ENCODE results near the gene UBE2O. TPM values are rescaled to one million over a fixed set of nuclear protein-coding genes. Genes with fewer than 3 reads are reported as not detected.

Gene UBE2O
- total and polyA plus RNA-seq, 11 donors, result 16.0 to 36.1 (median 30.7) TPM

GRCh38 chr17:76500747-76501017 is 47.7 kb upstream of the UBE2O start:
- H3K27me3 ChIP-seq, result no peaks in the 10 kb centered on the region
- no peaks in the 10 kb centered on the region for H3K36me3 ChIP-seq
- H3K9me3 ChIP-seq, result no peaks in the 10 kb centered on the region
- peak overlapping the region; percentile 72 to 96 (median 92) for H3K27ac ChIP-seq
- ATAC-seq (no peak), DNase-seq (no peak)
- H3K4me1 ChIP-seq, result peaks cover 10 to 75% (median 43%) of the 10 kb centered on the region in 12 donors
- TF ChIP-seq CTCF (IDR thresholded peaks at IDR 0.05) (no peak), POLR2A (IDR thresholded peaks at IDR 0.05) (no peak)
- intact Hi-C loops (cut with DNase I), result loop anchor here in 5 of 10 donors (2.0 to 10.0 kb wide), 5 partner anchors 16 to 198 kb away; partner anchors contain the start of gene QRICH2 (in 1 of the 5)
- WGBS, 4 donors, result 22 to 29% (median 22%) methylated on average over 10 of the region's 10 CpGs; no CpG with 5 or more reads in 1 of the 4 donors
- H3K4me3 ChIP-seq, result peak overlapping the region; percentile 46 to 85 (median 80)

- H3K4me3 ChIP-seq, result peak overlapping the region; percentile 46 to 85 (median 80)
- DNase-seq (no peak), ATAC-seq (no peak)
- H3K36me3 ChIP-seq, result no peaks in the 10 kb centered on the region
- intact Hi-C loops (cut with DNase I), result loop anchor here in 5 of 10 donors (2.0 to 10.0 kb wide), 5 partner anchors 15 to 198 kb away; partner anchors contain the start of gene QRICH2 (in 1 of the 5)
- H3K9me3 ChIP-seq, result no peaks in the 10 kb centered on the region
- no peak for TF ChIP-seq POLR2A (IDR thresholded peaks at IDR 0.05)
- no peak for TF ChIP-seq CTCF (IDR thresholded peaks at IDR 0.05)
- H3K27me3 ChIP-seq, result no peaks in the 10 kb centered on the region
- peak overlapping the region; percentile 72 to 96 (median 92) for H3K27ac ChIP-seq
- peaks cover 10 to 79% (median 43%) of the 10 kb centered on the region in 12 donors for H3K4me1 ChIP-seq
- 69 to 76% (median 72%) methylated on average over 11 to 17 of the region's 17 CpGs for WGBS, 4 donors
Observed at GRCh38 chr17:76500074-76500746, 47.3 kb upstream of the UBE2O start.

- 61 to 84% (median 72%) methylated on average over 5 of the region's 5 CpGs for WGBS, 4 donors
- H3K27ac ChIP-seq, result peak overlapping the region in 11 of 12 donors; percentile 87 to 96 (median 93)
- peaks cover 0 to 5% (median 0%) of the 10 kb centered on the region in 9 donors for H3K36me3 ChIP-seq
- DNase-seq (no peak), ATAC-seq (no peak)
- no peaks in the 10 kb centered on the region for H3K9me3 ChIP-seq
- TF ChIP-seq CTCF (IDR thresholded peaks at IDR 0.05) (no peak), POLR2A (IDR thresholded peaks at IDR 0.05) (no peak)
- H3K27me3 ChIP-seq, result no peaks in the 10 kb centered on the region
- intact Hi-C loops (cut with DNase I), result no loop called here
- H3K4me1 ChIP-seq, result peaks cover 10 to 87% (median 43%) of the 10 kb centered on the region in 12 donors
- H3K4me3 ChIP-seq, result peak overlapping the region in 6 of 12 donors; percentile 62 to 85 (median 82)
Observed at GRCh38 chr17:76499267-76499667, 46.3 kb upstream of the UBE2O start.

GRCh38 chr17:76498876-76499251 is 45.9 kb upstream of the UBE2O start:
- H3K4me1 ChIP-seq, result peaks cover 10 to 87% (median 47%) of the 10 kb centered on the region in 12 donors
- H3K4me3 ChIP-seq, result peak overlapping the region in 4 of 12 donors; percentile 62 to 85 (median 82)
- no peaks in the 10 kb centered on the region for H3K27me3 ChIP-seq
- WGBS, 4 donors, result 59 to 78% (median 66%) methylated on average over 4 of the region's 4 CpGs
- peaks cover 0 to 5% (median 0%) of the 10 kb centered on the region in 9 donors for H3K36me3 ChIP-seq
- intact Hi-C loops (cut with DNase I), result loop anchor here in 1 of 10 donors (1.0 kb wide), 1 partner anchor 14 kb away; no protein-coding TSS in a partner anchor
- no peak for ATAC-seq
- TF ChIP-seq CTCF (IDR thresholded peaks at IDR 0.05) (no peak), POLR2A (IDR thresholded peaks at IDR 0.05) (no peak)
- no peaks in the 10 kb centered on the region for H3K9me3 ChIP-seq
- no peak for DNase-seq
- H3K27ac ChIP-seq, result peak overlapping the region in 11 of 12 donors; percentile 87 to 96 (median 93)
